ENCODE measurements around the gene UGT2B28.
"Not testable (repeated sequence)": the region's sequence is repeated elsewhere in the genome, so short reads cannot be mapped to it uniquely, and the experiment has no call there.

UGT2B28 gene

GRCh38 chr4:69317669-69318298 lies 37.5 kb downstream of the UGT2B28 start:
- not testable (repeated sequence) for H3K36me3 ChIP-seq; H3K4me1 ChIP-seq; H3K4me2 ChIP-seq; H3K9me3 ChIP-seq (replicated peaks in 1 of 11); H3K27ac ChIP-seq; H3K9ac ChIP-seq; H3K4me3 ChIP-seq; H4K20me1 ChIP-seq; H3K27me3 ChIP-seq

DNA sequence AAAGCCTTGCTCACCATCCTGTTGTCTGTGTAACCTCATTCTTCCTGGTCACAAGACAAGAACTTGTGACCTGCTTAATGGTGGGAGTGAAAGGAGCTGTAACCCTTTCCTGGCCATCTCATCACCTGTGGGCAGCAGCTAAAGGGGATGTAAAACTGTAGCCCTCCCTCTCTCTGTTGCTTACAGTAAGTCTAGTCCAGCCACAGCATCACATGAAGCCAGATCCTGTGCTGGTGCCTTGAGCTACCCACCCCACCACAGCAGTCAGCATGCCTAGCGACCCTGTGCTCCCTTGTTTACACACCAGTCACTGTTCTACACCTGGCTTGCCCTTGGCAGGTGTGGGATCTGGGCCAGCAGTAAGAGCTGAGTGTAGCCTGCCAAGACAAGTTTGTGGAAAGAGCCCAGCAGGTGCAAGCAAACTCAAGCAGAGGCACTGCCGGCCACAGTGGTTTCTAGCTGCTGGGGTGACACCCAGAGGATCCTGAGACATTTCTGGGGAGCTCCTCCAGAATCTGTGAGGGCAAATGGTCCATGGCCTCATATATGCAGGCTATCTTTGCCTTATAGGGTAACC lies 41.0 kb downstream of the UGT2B28 start:
- no peaks in the 10 kb centered on the region for H3K9me3 ChIP-seq (replicated peaks in 1 of 11)
- H3K27ac ChIP-seq: no peak overlapping the region
- H3K4me1 ChIP-seq: no peaks in the 10 kb centered on the region
- no peak for TF ChIP-seq Cebpa-rat (IDR thresholded peaks at IDR 0.05)
- no peak overlapping the region for H3K9ac ChIP-seq
- no peaks in the 10 kb centered on the region for H3K27me3 ChIP-seq
- H3K4me2 ChIP-seq: no peak overlapping the region
- no peaks in the 10 kb centered on the region for H3K36me3 ChIP-seq
- no peaks in the 10 kb centered on the region for H4K20me1 ChIP-seq
- no peak overlapping the region for H3K4me3 ChIP-seq

GRCh38 chr4:69322055-69322454 lies 41.8 kb downstream of the UGT2B28 start:
- H3K9me3 ChIP-seq (replicated peaks in 1 of 11): no peaks in the 10 kb centered on the region
- H3K4me3 ChIP-seq: no peak overlapping the region
- H3K27ac ChIP-seq: no peak overlapping the region
- no peak overlapping the region for H3K4me2 ChIP-seq
- no peaks in the 10 kb centered on the region for H4K20me1 ChIP-seq
- no peaks in the 10 kb centered on the region for H3K36me3 ChIP-seq
- TF ChIP-seq Cebpa-rat (IDR thresholded peaks at IDR 0.05): no peak
- H3K9ac ChIP-seq: no peak overlapping the region
- H3K4me1 ChIP-seq: no peaks in the 10 kb centered on the region
- no peaks in the 10 kb centered on the region for H3K27me3 ChIP-seq

DNA sequence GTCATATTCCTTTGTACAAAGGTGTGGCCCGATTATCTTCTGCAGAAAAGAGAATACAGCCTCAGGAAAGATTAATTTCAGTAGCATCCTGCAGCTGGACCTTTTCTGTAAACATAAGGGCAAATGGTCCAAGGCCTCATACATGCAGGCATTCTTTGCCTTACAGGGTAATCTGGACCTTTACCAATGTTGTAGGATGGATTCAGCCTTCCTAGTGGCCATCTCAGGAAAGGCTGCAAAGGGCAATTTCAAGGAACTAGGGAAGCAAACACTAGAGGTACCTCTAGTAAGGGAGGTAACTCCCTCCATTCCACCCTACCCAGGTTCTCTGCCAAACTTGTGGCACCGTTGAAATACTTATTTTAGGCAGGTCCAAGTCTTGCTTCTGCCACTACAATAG lies 43.0 kb downstream of the UGT2B28 start:
- no peaks in the 10 kb centered on the region for H4K20me1 ChIP-seq
- H3K27ac ChIP-seq: no peak overlapping the region
- H3K4me3 ChIP-seq: no peak overlapping the region
- H3K4me1 ChIP-seq: no peaks in the 10 kb centered on the region
- H3K36me3 ChIP-seq: no peaks in the 10 kb centered on the region
- no peak overlapping the region for H3K9ac ChIP-seq
- no peaks in the 10 kb centered on the region for H3K9me3 ChIP-seq (replicated peaks in 1 of 11)
- no peaks in the 10 kb centered on the region for H3K27me3 ChIP-seq
- TF ChIP-seq Cebpa-rat (IDR thresholded peaks at IDR 0.05): no peak
- no peak overlapping the region for H3K4me2 ChIP-seq

- Histone ChIP-seq H3K27me3 (no peaks in the 10 kb centered on the region), H3K9ac (no peak overlapping the region), H3K36me3 (no peaks in the 10 kb centered on the region), H3K4me1 (no peaks in the 10 kb centered on the region), H3K4me2 (no peak overlapping the region), H3K27ac (no peak overlapping the region), H4K20me1 (no peaks in the 10 kb centered on the region), H3K9me3 (replicated peaks in 1 of 11) (no peaks in the 10 kb centered on the region; a peak in 1 of 22 replicates), H3K4me3 (no peak overlapping the region)
- TF ChIP-seq Cebpa-rat (IDR thresholded peaks at IDR 0.05): no peak
Measured at GRCh38 chr4:69330345-69331047, 50.2 kb downstream of the UGT2B28 start.

GRCh38 chr4:69331304-69331703 lies 51.0 kb downstream of the UGT2B28 start:
- not testable (repeated sequence) for H3K27ac ChIP-seq; H4K20me1 ChIP-seq; H3K9ac ChIP-seq; H3K4me1 ChIP-seq; H3K27me3 ChIP-seq; H3K4me3 ChIP-seq; H3K4me2 ChIP-seq; H3K36me3 ChIP-seq; H3K9me3 ChIP-seq (replicated peaks in 1 of 11)

GRCh38 chr4:69335485-69335884 lies 55.2 kb downstream of the UGT2B28 start:
- not testable (repeated sequence) for H3K9me3 ChIP-seq (replicated peaks in 1 of 11); H3K4me2 ChIP-seq; H3K4me3 ChIP-seq; H3K4me1 ChIP-seq; H3K27ac ChIP-seq; H4K20me1 ChIP-seq; H3K36me3 ChIP-seq; H3K9ac ChIP-seq; H3K27me3 ChIP-seq

DNA sequence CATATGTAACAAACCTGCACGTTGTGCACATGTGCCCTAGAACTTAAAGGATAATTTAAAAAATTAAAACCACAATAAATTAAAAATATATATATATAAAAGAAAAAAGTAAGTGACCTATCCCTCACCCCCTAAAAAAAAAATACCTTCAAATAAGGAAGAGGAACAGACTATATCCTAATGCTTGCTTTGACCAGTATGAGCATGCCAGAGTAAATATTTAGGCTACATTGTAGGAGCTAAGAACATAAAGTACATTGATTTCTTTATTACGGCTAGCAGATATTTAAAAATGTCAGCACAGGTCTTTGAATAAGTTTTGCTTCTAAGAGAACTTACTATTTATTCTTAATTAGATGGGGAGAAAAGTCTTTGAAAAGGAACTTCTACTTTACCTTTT lies 62.8 kb downstream of the UGT2B28 start:
- H4K20me1 ChIP-seq: not testable (repeated sequence)

GRCh38 chr4:69343558-69344420 lies 63.5 kb downstream of the UGT2B28 start:
- not testable (repeated sequence) for H3K9ac ChIP-seq, H3K4me3 ChIP-seq

More for the DNA sequence above, 62.8 kb downstream of the UGT2B28 start:
- not testable (repeated sequence) for H3K27ac ChIP-seq; H3K9ac ChIP-seq; H3K4me3 ChIP-seq; H3K27me3 ChIP-seq; H3K9me3 ChIP-seq (replicated peaks in 1 of 11); H3K4me1 ChIP-seq; H3K4me2 ChIP-seq; H3K36me3 ChIP-seq

More at GRCh38 chr4:69343558-69344420, 63.5 kb downstream of the UGT2B28 start:
- not testable (repeated sequence) for H3K9me3 ChIP-seq (replicated peaks in 1 of 11); H3K27me3 ChIP-seq; H3K36me3 ChIP-seq; H4K20me1 ChIP-seq; H3K4me2 ChIP-seq; H3K4me1 ChIP-seq; H3K27ac ChIP-seq

Data from BLaER1 treated with 17β-estradiol and CSF1 and Interleukin-3, amounts not matched to agents 10 nM and 100 nM (cell line).